ENCODE measurements around the gene MYF6.

Gene MYF6

DNA sequence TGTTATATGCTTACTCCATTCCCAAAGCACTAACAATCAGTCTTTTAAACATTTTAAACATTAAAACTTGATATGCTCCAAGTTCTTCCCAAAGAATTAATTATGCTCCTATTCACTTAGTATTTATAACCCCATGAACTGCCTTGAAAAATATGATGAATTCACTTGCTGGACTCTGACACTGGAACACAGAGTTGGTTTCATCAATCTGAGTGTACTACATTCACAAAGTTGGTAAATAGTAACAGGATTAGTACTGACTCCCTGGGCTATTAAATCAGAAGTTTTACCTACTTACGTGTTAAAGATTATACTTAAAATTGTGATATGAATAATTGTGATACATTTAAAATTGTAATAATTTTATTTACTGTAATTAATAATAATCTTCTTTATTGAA, 17.3 kb upstream of the MYF6 start:
- no peak overlapping the region for H3K4me3 ChIP-seq (ENCODE audit: low read length)

DNA sequence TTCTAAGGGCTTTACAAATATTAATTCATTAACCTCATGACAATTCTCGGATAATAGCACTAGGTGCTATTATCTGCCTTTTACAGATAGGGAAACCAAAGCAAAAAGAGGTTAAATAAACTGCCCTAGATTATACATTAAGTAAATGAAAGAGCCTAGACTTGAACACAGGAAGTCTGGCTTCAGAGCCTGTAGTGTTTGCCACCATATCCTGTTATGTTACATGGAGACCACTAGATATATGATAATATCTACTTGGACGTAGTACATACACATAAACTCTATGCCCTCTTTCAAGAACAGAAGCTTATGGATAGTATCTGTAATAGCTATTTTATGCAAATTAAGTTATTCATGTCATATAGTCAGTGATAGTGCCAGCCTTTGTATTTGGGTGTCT, 16.9 kb upstream of the MYF6 start:
- Histone ChIP-seq H3K27me3 (ENCODE audit: insufficient read depth, low read length) (no peaks in the 10 kb centered on the region), H3K9ac (ENCODE audit: low read depth, low read length) (no peak overlapping the region), H3K4me1 (ENCODE audit: insufficient read depth, low read length) (no peaks in the 10 kb centered on the region), H3K27ac (ENCODE audit: low read length) (no peak overlapping the region), H3K36me3 (ENCODE audit: insufficient read depth, low read depth, low read length) (no peaks in the 10 kb centered on the region), H3K4me3 (ENCODE audit: low read length) (no peak overlapping the region), H3K9me3 (ENCODE audit: insufficient read depth, low read depth, low read length) (no peaks in the 10 kb centered on the region)

More for the DNA sequence above, 17.3 kb upstream of the MYF6 start:
- H3K4me1 ChIP-seq (ENCODE audit: insufficient read depth, low read length): no peaks in the 10 kb centered on the region
- H3K27ac ChIP-seq (ENCODE audit: low read length): no peak overlapping the region
- H3K9me3 ChIP-seq (ENCODE audit: insufficient read depth, low read depth, low read length): no peaks in the 10 kb centered on the region
- no peaks in the 10 kb centered on the region for H3K36me3 ChIP-seq (ENCODE audit: insufficient read depth, low read depth, low read length)
- H3K27me3 ChIP-seq (ENCODE audit: insufficient read depth, low read length): no peaks in the 10 kb centered on the region
- no peak overlapping the region for H3K9ac ChIP-seq (ENCODE audit: low read depth, low read length)

DNA sequence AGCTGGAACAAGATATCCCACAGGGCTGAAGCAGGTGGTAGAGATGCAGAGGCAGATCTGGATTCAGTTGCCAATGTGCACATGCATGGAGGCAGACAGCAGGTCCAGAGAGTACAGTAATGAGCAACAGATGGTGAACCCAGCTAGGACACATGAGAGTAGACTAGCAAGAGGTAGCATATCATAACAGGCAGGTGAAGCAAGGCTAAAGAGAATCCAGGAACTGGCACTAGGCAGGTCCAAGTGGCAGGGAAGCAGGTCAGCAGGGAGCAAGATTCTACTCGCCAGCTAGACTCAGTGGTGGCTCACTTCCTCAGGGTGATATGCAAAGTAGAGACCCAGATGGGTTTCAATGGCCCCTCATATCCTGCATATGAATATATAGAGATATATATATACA, 15.3 kb upstream of the MYF6 start:
- Histone ChIP-seq H3K4me3 (ENCODE audit: low read length) (no peak overlapping the region), H3K27ac (ENCODE audit: low read length) (no peak overlapping the region), H3K9ac (ENCODE audit: low read depth, low read length) (no peak overlapping the region)

DNA sequence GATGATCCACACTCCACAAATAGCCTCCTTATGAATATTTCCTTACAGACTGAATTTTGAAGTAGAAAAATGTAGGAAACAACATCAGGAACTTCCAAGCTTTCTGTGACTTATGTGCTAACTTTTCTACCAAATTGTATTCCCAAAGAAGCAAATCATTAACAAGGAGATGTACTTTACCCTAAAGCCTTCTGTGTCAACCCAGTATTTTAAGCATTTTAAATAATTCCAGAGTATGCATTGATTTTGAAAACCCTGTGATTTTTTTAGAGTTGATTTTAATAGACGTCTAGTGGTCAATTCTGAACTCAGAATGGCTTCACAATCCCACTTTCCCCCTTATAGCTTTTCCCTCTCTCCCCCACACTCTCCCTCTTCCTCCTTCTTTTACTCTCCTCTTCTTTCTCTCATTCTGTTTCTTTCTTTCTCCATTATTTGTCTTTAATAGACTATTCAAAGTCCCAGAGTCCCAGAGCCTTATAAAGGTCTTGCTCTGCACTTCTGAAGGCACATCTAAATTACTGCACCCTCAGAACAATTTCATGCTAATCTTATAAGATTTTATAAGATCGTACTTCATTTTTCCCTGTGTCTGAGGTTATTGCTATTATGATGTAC, 10.1 kb upstream of the MYF6 start:
- Histone ChIP-seq H3K27ac (ENCODE audit: low read length) (no peak overlapping the region), H3K36me3 (ENCODE audit: insufficient read depth, low read depth, low read length) (no peaks in the 10 kb centered on the region), H3K4me3 (ENCODE audit: low read length) (no peak overlapping the region)

More for the DNA sequence above, 15.3 kb upstream of the MYF6 start:
- Histone ChIP-seq H3K9me3 (ENCODE audit: insufficient read depth, low read depth, low read length) (no peaks in the 10 kb centered on the region), H3K27me3 (ENCODE audit: insufficient read depth, low read length) (no peaks in the 10 kb centered on the region), H3K4me1 (ENCODE audit: insufficient read depth, low read length) (no peaks in the 10 kb centered on the region), H3K36me3 (ENCODE audit: insufficient read depth, low read depth, low read length) (no peaks in the 10 kb centered on the region)

DNA sequence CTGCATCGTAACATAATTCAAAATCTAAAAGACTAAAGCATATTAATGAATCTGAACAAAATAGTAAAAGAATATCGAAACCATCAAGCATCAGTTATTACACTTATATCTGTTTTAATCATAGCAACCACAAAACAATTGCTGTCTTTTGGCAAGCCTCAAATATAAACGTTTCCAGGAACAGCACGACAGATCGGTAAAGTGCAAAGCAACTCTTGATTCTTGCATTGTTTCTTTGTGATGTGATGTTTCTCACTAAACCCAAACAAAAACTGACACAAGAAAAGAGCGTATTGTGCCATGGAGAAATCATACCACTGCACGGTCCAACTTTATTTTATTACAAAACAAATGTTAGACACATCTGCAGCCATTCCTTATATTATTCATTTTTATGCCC, 9.2 kb upstream of the MYF6 start:
- Histone ChIP-seq H3K4me3 (ENCODE audit: low read length) (no peak overlapping the region), H3K27ac (ENCODE audit: low read length) (no peak overlapping the region), H3K4me1 (ENCODE audit: insufficient read depth, low read length) (peaks cover 10% of the 10 kb centered on the region; the same call in 1 of the 2 replicates), H3K9ac (ENCODE audit: low read depth, low read length) (no peak overlapping the region), H3K36me3 (ENCODE audit: insufficient read depth, low read depth, low read length) (no peaks in the 10 kb centered on the region), H3K9me3 (ENCODE audit: insufficient read depth, low read depth, low read length) (no peaks in the 10 kb centered on the region), H3K27me3 (ENCODE audit: insufficient read depth, low read length) (no peaks in the 10 kb centered on the region)

More for the DNA sequence above, 10.1 kb upstream of the MYF6 start:
- no peaks in the 10 kb centered on the region for H3K9me3 ChIP-seq (ENCODE audit: insufficient read depth, low read depth, low read length)
- H3K27me3 ChIP-seq (ENCODE audit: insufficient read depth, low read length): no peaks in the 10 kb centered on the region
- H3K9ac ChIP-seq (ENCODE audit: low read depth, low read length): no peak overlapping the region
- peaks cover 4% of the 10 kb centered on the region; the same call in 1 of the 2 replicates for H3K4me1 ChIP-seq (ENCODE audit: insufficient read depth, low read length)

DNA sequence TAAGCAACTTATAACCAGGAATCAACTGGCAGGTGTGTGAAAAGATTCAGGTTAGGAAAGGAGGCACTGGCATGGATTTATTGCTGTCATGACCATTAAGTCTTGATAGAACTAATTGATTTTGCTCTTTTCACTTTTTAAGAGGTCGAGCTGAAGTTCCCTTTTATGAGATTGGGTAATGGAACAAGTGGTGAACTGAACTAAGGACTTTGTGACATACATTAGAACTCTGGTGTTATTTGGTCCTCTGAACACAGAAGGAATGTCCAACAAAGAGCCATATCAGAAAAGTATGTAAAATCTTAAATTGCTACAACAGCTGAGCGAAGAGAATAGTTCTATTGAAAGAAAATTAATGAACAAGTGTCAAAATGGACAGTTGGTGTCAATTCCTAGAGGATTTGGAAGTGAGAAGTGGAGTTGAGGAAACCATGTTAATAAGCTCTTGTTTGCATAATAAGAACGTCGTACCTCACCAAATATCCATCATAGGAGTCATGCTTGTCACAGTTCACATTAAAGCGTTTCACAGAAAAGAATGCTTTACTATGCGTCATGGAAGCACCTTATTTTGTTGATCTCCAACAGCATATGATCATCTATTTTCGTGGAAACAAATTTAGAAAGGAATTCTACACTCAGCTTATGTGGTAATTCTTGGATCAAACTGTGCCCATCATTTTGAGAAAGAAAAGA, 8.4 kb upstream of the MYF6 start:
- H3K36me3 ChIP-seq (ENCODE audit: insufficient read depth, low read depth, low read length): no peaks in the 10 kb centered on the region
- no peak overlapping the region for H3K27ac ChIP-seq (ENCODE audit: low read length)
- peaks cover 12% of the 10 kb centered on the region; the same call in 1 of the 2 replicates for H3K4me1 ChIP-seq (ENCODE audit: insufficient read depth, low read length)
- no peak overlapping the region for H3K9ac ChIP-seq (ENCODE audit: low read depth, low read length)
- H3K27me3 ChIP-seq (ENCODE audit: insufficient read depth, low read length): no peaks in the 10 kb centered on the region
- H3K4me3 ChIP-seq (ENCODE audit: low read length): no peak overlapping the region
- H3K9me3 ChIP-seq (ENCODE audit: insufficient read depth, low read depth, low read length): no peaks in the 10 kb centered on the region

DNA sequence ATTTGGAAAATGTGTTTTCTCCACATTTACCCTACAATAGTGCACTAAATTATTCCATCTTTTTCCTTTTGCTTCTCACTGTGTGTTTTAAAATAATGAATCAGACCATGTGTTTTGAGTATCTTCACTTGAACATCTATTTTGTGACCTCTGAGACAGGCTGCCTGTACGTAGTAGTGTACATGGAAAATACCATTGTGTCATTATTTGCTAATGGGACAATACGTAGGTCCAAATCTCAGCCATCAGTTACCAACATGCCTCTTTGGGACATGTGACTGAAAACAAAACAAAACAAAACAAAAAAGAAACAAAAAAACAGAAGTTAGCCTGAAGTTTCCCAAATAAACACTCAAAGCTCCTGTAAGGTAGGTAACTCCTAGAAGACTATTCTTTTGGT, 7.1 kb upstream of the MYF6 start:
- no peak overlapping the region for H3K9ac ChIP-seq (ENCODE audit: low read depth, low read length)
- H3K27ac ChIP-seq (ENCODE audit: low read length): no peak overlapping the region
- H3K4me3 ChIP-seq (ENCODE audit: low read length): no peak overlapping the region
- no peaks in the 10 kb centered on the region for H3K36me3 ChIP-seq (ENCODE audit: insufficient read depth, low read depth, low read length)
- peaks cover 12% of the 10 kb centered on the region; the same call in 1 of the 2 replicates for H3K4me1 ChIP-seq (ENCODE audit: insufficient read depth, low read length)
- H3K27me3 ChIP-seq (ENCODE audit: insufficient read depth, low read length): peaks cover 1% of the 10 kb centered on the region; the same call in 1 of the 2 replicates
- no peaks in the 10 kb centered on the region for H3K9me3 ChIP-seq (ENCODE audit: insufficient read depth, low read depth, low read length)

DNA sequence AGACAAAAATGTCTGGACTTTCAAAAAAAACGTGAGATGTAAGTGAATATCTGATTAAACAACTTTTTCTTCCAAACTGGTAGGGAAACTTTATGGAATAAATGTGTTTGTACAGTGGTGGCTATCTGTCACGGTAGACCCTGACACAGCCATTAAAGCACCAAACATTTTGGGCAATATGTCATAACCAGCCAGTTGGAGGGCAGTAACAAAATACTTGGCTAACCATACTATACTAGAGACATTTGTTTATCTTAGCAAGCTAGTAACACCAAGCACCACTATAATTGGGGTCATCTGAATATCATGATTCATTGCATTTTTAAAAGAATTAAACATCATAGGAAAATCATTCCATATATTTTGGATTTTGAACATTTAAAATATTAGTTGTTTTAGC, 6.0 kb upstream of the MYF6 start:
- no peaks in the 10 kb centered on the region for H3K9me3 ChIP-seq (ENCODE audit: insufficient read depth, low read depth, low read length)
- H3K4me3 ChIP-seq (ENCODE audit: low read length): no peak overlapping the region
- no peaks in the 10 kb centered on the region for H3K36me3 ChIP-seq (ENCODE audit: insufficient read depth, low read depth, low read length)
- H3K27ac ChIP-seq (ENCODE audit: low read length): no peak overlapping the region
- H3K4me1 ChIP-seq (ENCODE audit: insufficient read depth, low read length): peaks cover 12% of the 10 kb centered on the region; the same call in 1 of the 2 replicates
- no peak overlapping the region for H3K9ac ChIP-seq (ENCODE audit: low read depth, low read length)
- H3K27me3 ChIP-seq (ENCODE audit: insufficient read depth, low read length): peaks cover 12% of the 10 kb centered on the region

DNA sequence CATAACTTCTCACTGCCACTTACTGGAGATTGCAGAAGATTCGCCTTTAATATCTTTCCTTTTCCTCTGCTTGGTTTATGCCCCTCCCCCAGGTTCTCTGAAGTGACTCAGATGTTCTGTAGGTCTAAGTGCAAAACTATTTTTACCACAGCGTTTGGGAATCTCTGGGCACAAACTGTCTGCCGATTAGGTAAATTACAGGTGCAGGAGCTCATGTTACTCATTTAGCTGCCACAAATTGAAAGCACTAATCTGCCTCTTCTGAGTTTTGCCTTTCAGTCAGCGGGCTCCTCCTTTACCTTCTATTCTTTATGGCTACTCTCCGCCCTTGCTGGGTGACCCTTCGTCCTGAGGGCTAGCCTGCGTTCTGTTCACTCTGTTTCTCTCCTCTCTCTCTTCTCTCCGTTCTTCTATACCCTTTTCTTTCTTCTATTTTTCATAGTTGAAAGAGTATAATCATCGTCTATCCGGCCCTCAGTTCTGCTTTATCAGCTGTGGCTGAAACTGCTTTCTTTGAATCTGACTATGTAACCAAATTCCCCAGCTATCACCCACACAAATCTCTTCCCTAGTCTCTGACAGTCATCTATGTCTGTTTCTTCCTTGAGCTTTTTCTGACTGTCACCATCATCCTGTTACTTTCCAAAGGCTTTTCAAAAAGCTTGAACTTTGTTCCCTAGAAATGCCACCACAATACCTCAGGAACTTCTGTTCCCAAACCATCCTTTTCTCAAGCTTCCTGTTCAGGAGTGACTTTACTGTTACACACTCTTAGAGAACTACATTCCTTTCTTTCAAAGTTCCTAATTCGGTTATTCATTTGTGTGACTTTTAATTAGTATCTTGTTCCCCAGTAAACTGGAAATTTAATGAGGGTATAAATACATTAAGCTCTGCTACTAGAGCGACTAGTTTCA, 4.3 kb upstream of the MYF6 start:
- H3K9me3 ChIP-seq (ENCODE audit: insufficient read depth, low read depth, low read length): no peaks in the 10 kb centered on the region
- no peaks in the 10 kb centered on the region for H3K36me3 ChIP-seq (ENCODE audit: insufficient read depth, low read depth, low read length)
- H3K9ac ChIP-seq (ENCODE audit: low read depth, low read length): no peak overlapping the region
- peaks cover 12% of the 10 kb centered on the region; the same call in 1 of the 2 replicates for H3K4me1 ChIP-seq (ENCODE audit: insufficient read depth, low read length)
- peaks cover 30% of the 10 kb centered on the region for H3K27me3 ChIP-seq (ENCODE audit: insufficient read depth, low read length)
- H3K4me3 ChIP-seq (ENCODE audit: low read length): no peak overlapping the region
- H3K27ac ChIP-seq (ENCODE audit: low read length): no peak overlapping the region

DNA sequence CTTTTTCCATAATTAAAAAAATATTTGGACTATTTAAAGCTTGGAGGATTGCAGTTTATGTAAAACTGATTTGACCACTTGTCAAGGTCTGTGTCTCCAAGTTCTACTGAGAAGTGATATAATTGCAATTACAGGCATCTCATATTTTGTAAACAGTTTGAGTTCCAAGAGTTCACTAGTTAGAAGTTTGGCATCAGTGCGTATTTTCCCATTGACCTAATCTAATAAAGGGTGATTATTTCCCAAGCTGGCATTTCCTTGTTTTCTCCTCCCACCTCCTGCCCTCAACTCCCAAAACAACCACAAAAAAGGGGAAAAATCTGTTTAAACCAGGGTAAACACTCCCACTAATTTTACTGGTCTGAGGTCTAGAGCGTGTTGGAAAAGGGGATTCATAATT, 3.0 kb upstream of the MYF6 start:
- no peak overlapping the region for H3K27ac ChIP-seq (ENCODE audit: low read length)
- no peaks in the 10 kb centered on the region for H3K9me3 ChIP-seq (ENCODE audit: insufficient read depth, low read depth, low read length)
- H3K36me3 ChIP-seq (ENCODE audit: insufficient read depth, low read depth, low read length): no peaks in the 10 kb centered on the region
- peaks cover 41% of the 10 kb centered on the region for H3K27me3 ChIP-seq (ENCODE audit: insufficient read depth, low read length)
- no peak overlapping the region for H3K9ac ChIP-seq (ENCODE audit: low read depth, low read length)
- H3K4me1 ChIP-seq (ENCODE audit: insufficient read depth, low read length): peaks cover 12% of the 10 kb centered on the region; the same call in 1 of the 2 replicates
- no peak overlapping the region for H3K4me3 ChIP-seq (ENCODE audit: low read length)

DNA sequence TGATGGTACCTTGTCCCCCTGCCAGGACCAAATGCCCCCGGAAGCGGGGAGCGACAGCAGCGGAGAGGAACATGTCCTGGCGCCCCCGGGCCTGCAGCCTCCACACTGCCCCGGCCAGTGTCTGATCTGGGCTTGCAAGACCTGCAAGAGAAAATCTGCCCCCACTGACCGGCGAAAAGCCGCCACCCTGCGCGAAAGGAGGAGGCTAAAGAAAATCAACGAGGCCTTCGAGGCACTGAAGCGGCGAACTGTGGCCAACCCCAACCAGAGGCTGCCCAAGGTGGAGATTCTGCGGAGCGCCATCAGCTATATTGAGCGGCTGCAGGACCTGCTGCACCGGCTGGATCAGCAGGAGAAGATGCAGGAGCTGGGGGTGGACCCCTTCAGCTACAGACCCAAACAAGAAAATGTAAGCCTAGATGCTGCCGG, 410 bp downstream of the MYF6 start:
- Histone ChIP-seq H3K4me3 (ENCODE audit: low read length) (peak overlapping the region; percentile 52; the same call in 1 of the 2 replicates), H3K9me3 (ENCODE audit: insufficient read depth, low read depth, low read length) (no peaks in the 10 kb centered on the region), H3K36me3 (ENCODE audit: insufficient read depth, low read depth, low read length) (no peaks in the 10 kb centered on the region), H3K4me1 (ENCODE audit: insufficient read depth, low read length) (peaks cover 16% of the 10 kb centered on the region; the same call in 1 of the 2 replicates), H3K27me3 (ENCODE audit: insufficient read depth, low read length) (peaks cover 54% of the 10 kb centered on the region), H3K27ac (ENCODE audit: low read length) (no peak overlapping the region), H3K9ac (ENCODE audit: low read depth, low read length) (no peak overlapping the region)

Data from iPS-20b (cell line).